Head of caudate nucleus (tissue), 42 donors: ENCODE results near the gene GRID1.
"Not testable (repeated sequence)": the region's sequence is repeated elsewhere in the genome, so short reads cannot be mapped to it uniquely, and the experiment has no call there.

Experiments
- DNase-seq, 42 donors: peaks; one replicate each; pipeline versions ENCODE4 v3.0.0 to v3.0.0-alpha.2; 2020 to 2021; ENCODE audit warnings: mixed read lengths in 7 of 42
- intact Hi-C: fragments of 100-400 bp; cut with DNase I; formaldehyde crosslinking; loops from one replicate; pipeline ENCODE4 v1.15.0; 2022

The GRID1 gene

GRCh38 chr10:85741626-85742300 is 624.8 kb downstream of the GRID1 start:
- intact Hi-C loops: no loop called here
- no peak for DNase-seq

DNA sequence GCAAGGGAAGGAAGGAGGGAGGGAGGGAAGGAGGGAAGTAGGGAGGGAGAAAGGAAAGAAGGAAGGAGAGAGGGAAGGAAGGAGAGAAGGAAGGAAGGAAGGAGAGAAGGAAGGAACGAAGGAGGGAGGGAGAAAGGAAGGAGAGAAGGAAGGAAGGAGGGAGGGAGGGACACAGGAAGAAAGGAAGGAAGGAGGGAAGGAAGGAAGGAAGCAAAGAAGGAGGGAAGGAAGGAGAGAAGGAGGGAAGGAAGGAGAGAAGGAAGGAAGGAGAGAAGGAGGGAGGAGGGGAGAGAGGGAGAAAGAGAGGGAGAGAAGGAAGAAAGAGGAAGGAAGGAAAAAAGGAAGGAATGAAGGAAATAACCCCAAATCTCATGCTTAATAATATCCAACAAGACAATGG is 630.6 kb downstream of the GRID1 start:
- intact Hi-C loops: no loop called here
- no peak for DNase-seq

DNA sequence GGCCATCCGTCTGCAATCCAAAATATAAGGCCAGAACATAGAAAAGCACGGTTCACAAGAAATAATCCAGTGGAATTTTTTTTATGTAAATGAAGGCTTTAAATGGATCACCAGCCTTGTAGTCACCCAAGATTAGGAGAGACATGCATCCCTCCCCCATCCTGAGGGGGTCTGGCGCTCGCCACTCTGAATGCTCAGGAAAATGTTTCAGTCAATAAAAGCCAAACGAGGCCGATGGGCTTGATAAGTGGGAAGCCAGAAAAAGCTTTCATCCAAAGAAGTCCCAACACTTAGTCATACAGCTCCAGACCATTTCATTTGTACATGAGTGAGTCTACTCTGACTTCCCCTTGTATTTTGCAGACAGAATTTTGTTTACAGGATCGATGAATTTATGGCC is 631.8 kb downstream of the GRID1 start:
- intact Hi-C loops: no loop called here
- no peak for DNase-seq

GRCh38 chr10:85724215-85724614 is 642.4 kb downstream of the GRID1 start:
- no peak for DNase-seq
- intact Hi-C loops: no loop called here

DNA sequence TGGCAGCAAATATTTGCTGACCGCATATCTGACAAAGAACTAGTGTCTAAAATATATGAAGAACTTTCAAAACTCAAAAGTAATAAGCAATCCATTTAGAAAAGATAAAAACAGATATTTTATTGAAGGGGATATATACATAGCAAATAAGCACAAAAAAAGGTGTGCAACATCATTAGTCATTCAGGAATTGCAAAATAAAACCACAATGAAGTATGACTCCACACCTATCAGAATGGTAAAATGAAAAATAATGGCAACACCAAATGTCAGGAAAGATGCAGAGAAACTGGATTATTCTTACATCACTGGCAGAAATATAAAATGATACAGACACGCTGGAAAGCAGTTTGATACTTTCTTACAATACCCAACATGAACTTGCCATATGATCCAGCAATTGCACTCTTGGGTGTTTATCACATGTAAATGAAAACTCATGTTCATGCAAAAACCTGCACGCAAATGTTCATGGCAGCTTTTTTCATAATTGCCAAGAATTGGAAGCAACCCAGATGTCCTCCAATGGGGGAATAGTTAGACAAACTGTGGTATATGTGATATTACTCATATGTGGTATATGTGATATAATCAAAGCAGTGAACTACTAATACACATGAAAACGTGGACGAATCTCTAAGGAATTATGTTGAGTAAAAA is 645.5 kb downstream of the GRID1 start:
- no peak for DNase-seq
- intact Hi-C loops: no loop called here

DNA sequence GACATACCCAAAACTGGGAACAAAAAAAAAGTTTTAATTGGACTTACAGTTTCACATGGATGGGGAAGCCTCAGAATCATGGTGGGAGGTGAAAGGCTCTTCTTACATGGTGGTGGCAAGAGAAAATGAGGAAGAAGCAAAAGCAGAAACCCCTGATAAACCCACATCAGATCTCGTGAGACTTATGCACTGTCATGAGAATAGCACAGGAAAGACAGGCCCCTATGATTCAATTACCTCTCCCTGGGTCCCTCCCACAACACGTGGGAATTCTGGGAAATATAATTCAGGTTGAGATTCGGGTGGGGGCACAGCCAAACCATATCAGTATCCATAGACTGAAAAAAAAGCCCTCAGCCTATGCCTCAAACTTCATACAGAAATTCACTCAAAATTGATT is 647.2 kb downstream of the GRID1 start:
- intact Hi-C loops: no loop called here
- DNase-seq: no peak

DNA sequence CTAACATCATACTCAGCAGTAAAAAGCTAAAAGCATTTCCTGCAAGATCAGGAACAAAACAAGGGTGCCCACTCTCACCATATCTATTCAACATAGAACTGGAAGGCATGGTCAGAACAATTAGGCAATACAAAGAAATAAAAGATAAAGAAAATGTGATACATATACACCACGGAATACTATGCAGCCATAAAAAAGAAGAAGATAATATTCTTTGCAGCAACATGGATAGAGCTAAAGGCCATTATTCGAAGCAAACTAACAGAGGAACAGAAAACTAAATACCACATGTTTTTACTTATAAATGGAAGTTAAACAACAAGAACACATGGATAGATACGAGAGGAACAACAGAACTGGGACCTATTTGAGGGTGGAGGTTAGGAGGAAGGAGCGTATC is 652.7 kb downstream of the GRID1 start:
- DNase-seq: no peak
- intact Hi-C loops: no loop called here

DNA sequence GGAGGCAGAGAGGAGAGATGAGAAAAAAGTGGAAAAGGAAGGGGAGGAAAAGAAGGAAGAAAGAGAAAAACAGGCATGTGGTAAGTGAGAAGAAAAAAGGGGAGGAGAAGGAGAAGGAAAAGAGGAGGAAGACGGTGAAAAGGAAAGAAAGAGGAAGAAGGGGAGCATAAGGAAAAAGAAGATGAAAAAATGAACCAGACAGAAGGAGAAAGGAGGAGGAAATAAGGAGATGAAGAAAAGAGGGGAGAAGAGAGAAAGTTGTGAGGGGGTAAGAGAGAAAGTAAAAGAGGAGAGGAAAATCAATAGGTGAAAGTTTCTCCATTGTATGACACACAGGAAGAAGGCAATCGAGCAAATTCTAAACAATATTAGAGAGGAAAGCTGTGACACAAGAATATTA is 663.8 kb downstream of the GRID1 start:
- DNase-seq: no peak
- intact Hi-C loops: no loop called here

GRCh38 chr10:85699066-85699465 is 667.5 kb downstream of the GRID1 start:
- intact Hi-C loops: not testable (repeated sequence)

DNA sequence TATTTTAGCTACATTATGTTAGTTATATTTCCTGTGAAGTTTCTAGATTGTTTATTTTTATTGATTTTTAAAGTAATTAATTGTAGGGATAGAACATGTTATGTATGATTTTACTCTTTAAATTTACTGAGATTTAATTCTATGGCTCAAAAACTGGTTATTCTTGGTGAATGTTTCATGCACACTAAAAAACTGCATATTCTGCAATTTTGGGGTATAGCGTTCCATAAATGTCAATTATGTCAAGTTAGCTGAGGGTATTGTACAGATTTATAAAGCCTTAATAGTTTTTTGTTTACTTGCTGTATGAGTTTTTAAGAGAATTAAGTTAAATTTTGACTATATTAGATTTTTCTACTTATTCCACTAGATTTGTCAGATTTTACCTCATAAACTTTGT is 669.7 kb downstream of the GRID1 start:
- DNase-seq: no peak
- intact Hi-C loops: no loop called here

More at GRCh38 chr10:85699066-85699465, 667.5 kb downstream of the GRID1 start:
- DNase-seq: not testable (repeated sequence)

GRCh38 chr10:85682621-85683020 is 684.0 kb downstream of the GRID1 start:
- intact Hi-C loops: no loop called here
- no peak for DNase-seq

DNA sequence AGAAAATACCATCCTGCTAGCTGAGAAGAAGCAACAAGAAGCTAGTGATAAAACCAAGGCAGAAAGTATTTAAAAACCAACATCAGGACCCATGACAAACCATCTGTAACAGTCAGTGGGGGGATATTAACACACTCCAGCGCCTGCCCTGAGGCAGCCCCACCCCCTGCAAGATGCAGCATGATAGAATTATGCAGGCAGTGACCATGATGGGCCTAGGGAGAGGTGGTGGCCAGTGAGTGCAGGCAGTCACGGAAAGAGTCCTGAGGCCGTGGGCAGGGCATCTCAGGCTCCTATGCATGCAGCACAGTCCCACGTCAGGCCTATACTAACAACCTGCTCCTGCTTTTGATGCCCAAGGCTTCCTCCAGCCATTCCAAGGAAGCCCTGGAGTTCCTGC is 686.9 kb downstream of the GRID1 start:
- DNase-seq: no peak
- intact Hi-C loops: no loop called here

DNA sequence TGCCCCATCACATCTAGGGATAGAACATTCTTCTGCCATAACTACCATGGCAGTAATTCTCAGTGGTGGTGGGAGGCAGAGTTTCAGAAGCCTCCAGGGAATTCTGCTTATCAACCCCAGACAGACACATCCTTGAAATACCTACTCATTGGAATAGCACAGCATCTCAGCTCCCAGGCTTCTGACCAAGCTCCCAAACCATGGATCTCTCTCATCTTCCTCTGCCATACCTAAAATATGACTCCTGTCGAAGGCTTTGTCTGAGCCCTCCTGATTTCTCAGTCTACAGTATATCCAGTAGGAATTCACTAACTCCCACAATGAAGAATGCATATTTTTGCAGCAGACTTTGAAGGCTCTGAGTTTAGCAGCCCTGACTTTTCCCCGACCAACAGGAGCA is 687.5 kb downstream of the GRID1 start:
- no peak for DNase-seq

DNA sequence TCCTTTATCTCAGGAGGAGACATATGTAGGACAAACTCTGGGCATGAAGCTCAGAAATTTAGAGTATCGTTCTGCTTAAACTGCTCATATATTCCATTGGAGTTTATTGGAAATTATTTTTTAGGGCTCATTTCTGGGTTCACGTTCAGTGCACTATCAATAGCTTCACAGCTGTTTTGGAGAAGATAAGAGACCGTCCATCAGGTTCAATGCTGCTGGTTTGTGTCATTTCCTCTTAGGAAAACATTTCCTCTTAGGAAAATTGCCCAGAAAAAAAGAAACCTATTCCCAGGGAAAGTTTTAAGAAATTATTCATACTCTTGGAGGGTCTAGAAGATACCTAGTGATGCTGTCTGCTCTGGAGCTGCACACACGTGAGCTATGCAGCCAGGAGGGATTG is 691.7 kb downstream of the GRID1 start:
- intact Hi-C loops: no loop called here
- no peak for DNase-seq

More for the DNA sequence above, 687.5 kb downstream of the GRID1 start:
- intact Hi-C loops: no loop called here

DNA sequence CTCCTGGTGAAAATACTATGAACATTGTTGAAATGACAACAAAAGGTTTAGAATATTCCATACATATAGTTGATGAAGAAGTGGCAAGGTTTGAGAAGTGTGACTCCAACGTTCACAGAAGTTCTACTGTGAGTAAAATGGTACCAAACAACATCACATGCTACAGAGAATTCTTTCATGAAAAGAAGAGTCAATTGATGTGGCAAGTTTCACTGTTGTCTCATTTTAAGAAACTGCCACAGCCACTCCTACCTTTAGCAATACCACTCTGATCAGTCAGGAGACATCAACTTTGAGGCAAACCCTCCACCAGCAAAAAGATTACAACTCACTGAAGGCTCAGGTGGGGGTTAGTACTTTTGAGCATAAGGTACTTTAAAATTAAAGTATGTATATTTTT is 693.3 kb downstream of the GRID1 start:
- DNase-seq: no peak
- intact Hi-C loops: no loop called here

DNA sequence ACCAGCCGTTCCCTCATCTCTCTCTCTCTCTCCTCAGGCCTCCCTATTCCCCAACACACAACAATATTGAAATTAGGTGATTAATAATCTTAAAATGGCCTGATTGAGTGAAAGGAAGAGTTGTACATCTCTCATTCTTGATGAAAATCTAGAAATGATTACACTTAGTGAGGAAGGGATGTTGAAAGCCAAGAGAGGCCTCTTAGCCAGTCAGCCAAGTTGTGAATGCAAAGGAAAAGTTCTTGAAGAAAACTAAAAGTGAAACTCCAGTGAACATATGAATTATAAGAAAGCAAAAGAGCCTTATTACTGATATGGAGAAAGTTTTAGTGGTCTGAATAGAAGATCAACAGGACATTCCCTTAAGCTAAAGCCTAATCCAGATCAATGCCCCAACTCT is 695.1 kb downstream of the GRID1 start:
- intact Hi-C loops: no loop called here
- DNase-seq: no peak

GRCh38 chr10:85668522-85668921 is 698.1 kb downstream of the GRID1 start:
- no peak for DNase-seq

GRCh38 chr10:85667638-85668233 is 698.9 kb downstream of the GRID1 start:
- intact Hi-C loops: no loop called here
- no peak for DNase-seq

More at GRCh38 chr10:85668522-85668921, 698.1 kb downstream of the GRID1 start:
- intact Hi-C loops: no loop called here

DNA sequence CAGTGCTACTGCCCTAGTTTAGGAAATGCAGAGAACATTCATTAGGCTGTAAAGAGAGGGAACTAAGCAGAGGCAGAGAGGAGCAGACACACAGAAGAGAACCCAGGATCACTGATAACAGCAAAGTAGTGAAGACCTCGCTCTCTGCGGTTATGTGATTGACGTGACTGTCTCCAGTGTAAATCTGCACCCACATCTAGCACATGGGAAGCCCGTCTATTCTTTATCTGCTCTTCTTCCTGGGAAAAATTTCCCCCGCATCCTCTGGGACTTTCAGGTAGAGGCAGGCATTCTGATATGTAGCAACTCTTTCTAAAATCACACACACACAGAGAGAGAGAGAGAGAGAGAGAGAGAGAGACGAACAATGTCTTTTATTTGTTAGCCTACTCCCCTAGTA is 699.6 kb downstream of the GRID1 start:
- intact Hi-C loops: no loop called here
- DNase-seq: peak in 9 of 42 donors; percentile 26 to 70 (median 47)

DNA sequence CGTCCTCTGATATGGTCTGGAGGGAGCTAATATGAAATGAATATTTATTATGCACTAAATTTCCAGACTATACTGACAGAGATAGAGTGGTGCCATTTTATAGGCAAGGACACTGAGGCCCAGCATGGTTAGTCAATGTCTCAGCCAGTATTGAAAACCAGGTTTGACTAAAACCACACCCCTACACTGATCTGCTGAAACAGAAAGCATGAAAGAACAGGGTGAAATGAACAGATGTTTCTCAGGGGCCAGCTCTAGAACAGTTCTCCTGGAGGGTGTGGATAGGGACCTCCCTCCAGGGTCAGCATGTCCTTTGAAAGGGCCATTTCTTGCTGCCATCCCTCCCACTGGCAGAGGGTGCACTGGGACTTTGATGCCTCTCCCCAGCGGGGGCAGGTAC is 700.5 kb downstream of the GRID1 start:
- intact Hi-C loops: no loop called here
- no peak for DNase-seq

DNA sequence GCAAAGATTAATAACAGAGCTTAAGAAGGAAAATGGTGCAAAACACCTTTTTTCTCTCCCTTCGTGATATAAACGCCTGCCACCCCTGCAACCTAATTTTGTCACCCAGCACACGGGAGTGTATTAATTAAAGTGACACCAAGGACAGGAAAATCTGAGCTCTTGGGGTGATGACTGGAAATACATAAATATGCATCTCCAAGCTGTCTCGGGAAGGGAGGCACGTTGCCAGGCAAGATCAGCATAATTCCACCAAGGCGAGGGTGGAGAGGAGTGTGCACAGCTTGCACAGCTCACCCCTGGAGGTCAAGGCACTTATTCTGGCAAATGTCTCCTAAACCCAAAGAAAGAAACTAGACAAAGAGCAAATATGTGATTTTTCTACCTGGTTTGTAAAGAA is 700.9 kb downstream of the GRID1 start:
- peak in 38 of 42 donors; percentile 22 to 88 (median 64) for DNase-seq
- intact Hi-C loops: no loop called here
